Bronchial epithelial cell (primary cell): ENCODE results near the gene ASCC3. TPM values are rescaled to one million over a fixed set of nuclear protein-coding genes. Genes with fewer than 3 reads are reported as not detected.

Experiments used
- DNase-seq: peaks from one replicate; pipeline ENCODE4 v3.0.0-alpha.2; 2010; ENCODE audit warnings: low read depth
- FAIRE-seq: peaks from 2 replicates; lab custom pipeline; 2011; peaks lifted over from hg19 to GRCh38; lab: Jason Lieb, UNC
- H3K27me3 ChIP-seq: 2 replicates; pipeline ENCODE4 v1.5.1; 2011; ENCODE audit warnings: low read length; ENCODE audit not compliant: control insufficient read depth, insufficient read depth
- H3K36me3 ChIP-seq: 2 replicates; pipeline ENCODE4 v1.5.1; 2011; ENCODE audit warnings: low read length; ENCODE audit not compliant: control insufficient read depth, insufficient read depth
- H3K4me3 ChIP-seq: 2 replicates; pipeline ENCODE4 v1.5.1; 2011; ENCODE audit warnings: mild to moderate bottlenecking, low read depth, low read length, control low read depth
- total RNA-seq: library from RNA; depleted of rRNA; stranded (reverse); fragments of >200 nt; gene quantifications from 2 replicates; pipeline ENCODE4 v1.2.1, GENCODE V29; 2014
- TF ChIP-seq, protein P1 (sequence below): IDR thresholded peaks from 2 replicates; pipeline ENCODE4 v1.5.1; 2011; ENCODE audit warnings: mild to moderate bottlenecking, moderate library complexity, low read length, control low read depth, inconsistent platforms; ENCODE audit not compliant: insufficient read depth, severe bottlenecking

Gene ASCC3
- total RNA-seq, 1 donor from 2014 or later: 52.7 TPM

DNA sequence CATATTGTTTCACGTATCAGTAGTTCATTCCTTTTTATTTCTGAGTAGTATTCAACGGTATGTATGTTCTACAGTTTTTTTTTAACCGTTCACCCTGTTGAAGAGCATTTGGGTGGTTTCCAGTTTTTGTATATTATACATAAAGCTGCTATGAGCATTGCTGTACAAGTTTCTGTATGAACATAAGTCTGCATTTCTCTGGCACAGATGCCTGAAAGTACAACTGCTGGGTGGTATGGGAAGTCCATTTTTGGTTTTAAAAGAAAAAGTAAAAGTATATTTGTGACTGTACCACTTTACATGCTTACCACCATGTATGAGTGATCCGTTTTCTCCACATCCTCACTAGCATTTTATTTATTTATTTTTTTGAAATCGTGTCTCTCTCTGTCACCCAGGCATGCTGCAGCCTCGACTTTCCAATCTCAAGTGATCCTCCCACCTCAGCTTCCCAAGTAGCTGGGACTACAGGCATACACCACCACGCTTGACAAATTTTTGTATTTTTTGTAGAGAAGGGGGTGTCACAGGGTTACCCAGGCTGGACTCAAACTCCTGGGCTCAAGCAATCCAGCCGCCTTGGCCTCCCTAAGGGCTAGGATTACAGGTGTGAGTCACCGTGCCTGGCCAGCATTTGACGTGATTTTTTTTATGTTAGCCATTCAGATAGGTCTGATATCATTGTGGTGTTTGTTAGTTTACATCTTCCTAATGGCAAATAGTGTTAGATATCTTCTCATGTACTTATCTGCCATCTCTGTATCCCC lies 405.4 kb downstream of the ASCC3 start:
- FAIRE-seq (no peak), DNase-seq (peak; percentile 49)
- no peak overlapping the region for H3K4me3 ChIP-seq
- peaks cover 9% of the 10 kb centered on the region for H3K27me3 ChIP-seq
- TF ChIP-seq, protein P1, sequence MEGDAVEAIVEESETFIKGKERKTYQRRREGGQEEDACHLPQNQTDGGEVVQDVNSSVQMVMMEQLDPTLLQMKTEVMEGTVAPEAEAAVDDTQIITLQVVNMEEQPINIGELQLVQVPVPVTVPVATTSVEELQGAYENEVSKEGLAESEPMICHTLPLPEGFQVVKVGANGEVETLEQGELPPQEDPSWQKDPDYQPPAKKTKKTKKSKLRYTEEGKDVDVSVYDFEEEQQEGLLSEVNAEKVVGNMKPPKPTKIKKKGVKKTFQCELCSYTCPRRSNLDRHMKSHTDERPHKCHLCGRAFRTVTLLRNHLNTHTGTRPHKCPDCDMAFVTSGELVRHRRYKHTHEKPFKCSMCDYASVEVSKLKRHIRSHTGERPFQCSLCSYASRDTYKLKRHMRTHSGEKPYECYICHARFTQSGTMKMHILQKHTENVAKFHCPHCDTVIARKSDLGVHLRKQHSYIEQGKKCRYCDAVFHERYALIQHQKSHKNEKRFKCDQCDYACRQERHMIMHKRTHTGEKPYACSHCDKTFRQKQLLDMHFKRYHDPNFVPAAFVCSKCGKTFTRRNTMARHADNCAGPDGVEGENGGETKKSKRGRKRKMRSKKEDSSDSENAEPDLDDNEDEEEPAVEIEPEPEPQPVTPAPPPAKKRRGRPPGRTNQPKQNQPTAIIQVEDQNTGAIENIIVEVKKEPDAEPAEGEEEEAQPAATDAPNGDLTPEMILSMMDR: no peak
- no peaks in the 10 kb centered on the region for H3K36me3 ChIP-seq

DNA sequence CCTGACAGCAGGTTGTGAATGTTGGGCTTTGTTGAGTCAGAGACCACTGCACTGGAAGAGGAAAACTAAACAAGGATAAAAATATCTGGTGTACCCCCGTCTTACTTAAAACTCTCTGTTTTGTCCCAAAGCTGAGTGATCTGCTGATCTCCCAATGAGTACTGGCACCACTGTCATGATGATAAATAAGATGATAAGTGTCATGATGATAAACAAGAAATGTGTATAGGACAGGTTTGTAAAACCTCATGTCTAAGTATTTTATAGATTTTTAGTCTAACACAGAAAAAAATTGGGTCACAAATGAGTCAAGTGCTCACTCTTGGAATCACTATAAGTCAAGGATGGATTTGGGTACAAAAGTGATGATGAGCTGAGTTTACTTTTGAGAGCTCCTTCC lies 407.9 kb downstream of the ASCC3 start:
- Histone ChIP-seq H3K27me3 (peaks cover 20% of the 10 kb centered on the region), H3K4me3 (no peak overlapping the region), H3K36me3 (no peaks in the 10 kb centered on the region)
- no peak for DNase-seq
- TF ChIP-seq, protein P1: no peak
- no peak for FAIRE-seq

DNA sequence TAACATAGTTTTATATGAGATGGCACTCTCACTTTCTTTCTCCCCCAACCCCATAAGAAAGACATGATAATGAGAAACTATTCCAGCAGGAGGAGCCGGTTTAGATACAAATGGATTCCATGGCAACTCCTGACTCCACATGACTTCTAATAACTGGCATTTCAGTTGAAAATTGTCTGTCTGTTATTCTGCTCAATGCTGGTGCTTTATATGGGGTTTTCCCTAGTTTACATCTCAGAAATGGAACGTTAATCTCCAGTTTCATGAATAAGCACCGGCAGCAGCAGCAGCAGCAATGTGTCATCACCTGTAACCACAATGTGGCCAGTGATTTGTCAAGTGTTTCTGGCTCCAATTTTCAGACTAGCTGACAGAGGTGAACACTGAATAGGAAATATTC lies 408.5 kb downstream of the ASCC3 start:
- Histone ChIP-seq H3K4me3 (no peak overlapping the region), H3K27me3 (peaks cover 23% of the 10 kb centered on the region), H3K36me3 (no peaks in the 10 kb centered on the region)
- FAIRE-seq: no peak
- DNase-seq: peak; percentile 77
- TF ChIP-seq, protein P1: no peak

DNA sequence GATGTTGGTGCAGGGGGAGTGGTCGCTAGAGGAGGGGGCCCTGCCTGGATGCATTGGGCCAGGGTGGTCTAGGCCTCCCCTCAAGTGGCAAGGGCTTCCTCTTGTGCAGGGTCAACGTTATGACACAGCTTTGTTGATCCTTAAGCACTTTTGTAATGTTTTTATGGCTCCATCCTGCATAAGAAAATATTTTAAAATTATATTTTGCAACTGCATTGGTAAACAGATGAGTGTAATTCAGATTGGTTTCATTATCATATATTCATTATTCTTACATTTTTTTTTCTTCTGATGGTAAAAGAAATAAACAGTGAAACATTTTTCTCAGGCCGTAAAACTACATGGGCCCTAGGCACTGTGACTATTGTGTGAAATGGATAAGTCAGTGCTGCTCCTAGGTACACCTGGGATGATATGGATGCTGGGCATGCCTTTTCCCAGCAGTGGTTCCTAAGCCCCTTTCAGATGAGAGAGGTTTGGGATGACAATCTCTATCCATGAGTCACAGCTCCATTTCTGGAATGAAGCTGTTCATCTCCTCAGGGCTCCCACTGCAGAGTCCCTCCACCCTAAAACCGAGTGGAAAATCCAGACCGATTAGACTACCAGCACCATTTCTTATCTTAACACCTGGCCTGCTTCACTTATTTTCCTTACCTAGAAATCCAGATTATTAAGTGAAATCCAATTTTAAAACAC lies 410.6 kb downstream of the ASCC3 start:
- Histone ChIP-seq H3K36me3 (no peaks in the 10 kb centered on the region), H3K27me3 (peaks cover 44% of the 10 kb centered on the region), H3K4me3 (no peak overlapping the region)
- no peak for DNase-seq
- TF ChIP-seq, protein P1: no peak
- no peak for FAIRE-seq

DNA sequence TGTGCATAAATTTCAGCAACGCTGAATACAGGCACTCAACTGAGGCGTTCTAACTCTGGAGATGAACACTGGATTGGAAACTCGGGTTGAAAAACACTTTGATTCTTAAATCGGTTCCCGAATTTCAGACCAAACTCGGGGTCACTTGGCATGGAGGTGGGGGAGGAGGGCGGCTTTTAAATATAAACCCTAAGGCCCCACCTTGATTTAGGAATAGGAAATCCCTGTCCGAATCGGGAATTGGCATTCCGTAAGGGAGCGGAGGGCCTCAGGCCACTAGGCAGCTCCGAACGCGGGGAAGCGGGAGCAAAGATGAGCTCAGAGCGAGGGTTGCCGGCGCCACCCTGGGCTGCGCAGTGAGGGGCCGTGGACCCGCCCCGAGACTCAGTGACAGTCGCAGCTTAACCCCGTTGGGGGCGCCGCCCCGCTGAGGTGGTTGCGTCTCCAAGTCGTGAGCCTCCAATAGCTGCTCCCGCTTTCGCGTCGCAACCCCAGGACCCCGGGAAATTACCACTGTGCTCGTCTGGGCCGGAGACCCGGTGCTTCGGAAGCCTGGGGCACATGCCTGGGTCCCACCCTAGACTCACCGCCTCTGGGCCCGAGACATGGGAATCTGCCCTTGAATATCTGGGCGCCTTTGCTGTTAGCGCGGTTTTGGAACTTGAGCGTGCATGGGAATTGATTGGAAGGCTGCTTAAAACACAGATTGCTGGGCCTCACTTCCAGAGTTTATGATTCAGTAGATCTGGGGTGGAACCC lies 411.8 kb downstream of the ASCC3 start:
- Histone ChIP-seq H3K27me3 (peaks cover 57% of the 10 kb centered on the region), H3K36me3 (no peaks in the 10 kb centered on the region), H3K4me3 (no peak overlapping the region)
- DNase-seq: no peak
- FAIRE-seq: no peak
- TF ChIP-seq, protein P1: no peak
